GM19025 (cell line): ENCODE data around the gene ISCA2.
"Not testable (repeated sequence)": the region's sequence is repeated elsewhere in the genome, so short reads cannot be mapped to it uniquely, and the experiment has no call there.

Experiments
- ATAC-seq: cut with Tn5 transposase; IDR thresholded peaks from one replicate; pipeline ENCODE4 v1.9.1; 2021; ENCODE audit warnings: mild to moderate bottlenecking, low read depth, moderate library complexity; ENCODE audit not compliant: unreplicated experiment

Gene ISCA2, protein sequence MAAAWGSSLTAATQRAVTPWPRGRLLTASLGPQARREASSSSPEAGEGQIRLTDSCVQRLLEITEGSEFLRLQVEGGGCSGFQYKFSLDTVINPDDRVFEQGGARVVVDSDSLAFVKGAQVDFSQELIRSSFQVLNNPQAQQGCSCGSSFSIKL

GRCh38 chr14:74493343-74494261 lies at the start of gene ISCA2:
TSS of gene ISCA2 (plus strand) at chr14:74493765. CDS start at chr14:74493775, 10 bp downstream.
- peak; percentile 87 for ATAC-seq

- ATAC-seq, result no peak
These were observed 48.7 kb upstream of the ISCA2 start for GRCh38 chr14:74444866-74445265.

- ATAC-seq, result not testable (repeated sequence)
These were observed 39.2 kb upstream of the ISCA2 start for GRCh38 chr14:74454397-74454796.

DNA sequence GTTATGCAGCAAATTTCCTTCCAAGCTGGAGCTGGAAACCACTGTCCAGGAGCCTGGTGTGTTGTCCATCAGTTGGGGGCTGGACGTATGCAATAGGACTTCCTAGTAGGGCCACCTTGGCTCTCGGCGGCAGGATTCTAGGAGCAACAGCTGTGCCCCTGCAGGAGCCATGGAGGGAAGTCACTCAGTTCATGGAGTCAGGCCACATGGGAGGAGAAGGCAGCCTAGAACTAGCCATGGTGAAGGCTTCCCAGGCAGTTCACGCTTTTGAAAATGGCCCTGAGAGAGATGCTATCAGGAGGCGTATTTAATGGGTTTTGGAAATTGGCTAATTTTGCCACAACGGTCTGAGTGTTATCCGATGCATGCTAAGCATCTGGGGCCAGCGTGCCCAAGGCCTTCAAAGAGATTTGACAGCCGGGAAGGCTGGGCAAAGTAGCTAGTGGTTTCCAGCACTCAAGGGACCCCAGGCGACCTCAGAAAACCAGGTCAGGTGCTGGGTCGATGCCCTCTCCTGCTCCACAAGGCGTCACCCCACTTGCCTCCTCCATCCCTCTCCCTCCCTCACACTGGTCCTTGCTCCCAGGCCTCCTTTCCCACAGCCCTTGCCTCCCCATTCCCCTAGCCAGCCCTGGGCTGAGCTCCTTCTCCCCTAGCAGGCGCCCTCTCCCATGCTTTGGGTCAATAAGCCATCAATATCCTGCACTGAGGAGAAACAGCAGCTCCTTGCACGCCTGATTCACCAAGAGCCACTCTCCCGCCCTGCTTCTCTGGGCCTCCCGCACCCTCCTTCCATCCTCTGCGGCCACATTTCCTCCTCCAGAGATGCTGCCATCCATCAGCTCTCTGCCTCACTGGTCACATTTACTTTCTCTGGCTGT lies 36.6 kb upstream of the ISCA2 start:
- ATAC-seq, result no peak

GRCh38 chr14:74457565-74457895 lies 36.0 kb upstream of the ISCA2 start:
- ATAC-seq, result no peak

DNA sequence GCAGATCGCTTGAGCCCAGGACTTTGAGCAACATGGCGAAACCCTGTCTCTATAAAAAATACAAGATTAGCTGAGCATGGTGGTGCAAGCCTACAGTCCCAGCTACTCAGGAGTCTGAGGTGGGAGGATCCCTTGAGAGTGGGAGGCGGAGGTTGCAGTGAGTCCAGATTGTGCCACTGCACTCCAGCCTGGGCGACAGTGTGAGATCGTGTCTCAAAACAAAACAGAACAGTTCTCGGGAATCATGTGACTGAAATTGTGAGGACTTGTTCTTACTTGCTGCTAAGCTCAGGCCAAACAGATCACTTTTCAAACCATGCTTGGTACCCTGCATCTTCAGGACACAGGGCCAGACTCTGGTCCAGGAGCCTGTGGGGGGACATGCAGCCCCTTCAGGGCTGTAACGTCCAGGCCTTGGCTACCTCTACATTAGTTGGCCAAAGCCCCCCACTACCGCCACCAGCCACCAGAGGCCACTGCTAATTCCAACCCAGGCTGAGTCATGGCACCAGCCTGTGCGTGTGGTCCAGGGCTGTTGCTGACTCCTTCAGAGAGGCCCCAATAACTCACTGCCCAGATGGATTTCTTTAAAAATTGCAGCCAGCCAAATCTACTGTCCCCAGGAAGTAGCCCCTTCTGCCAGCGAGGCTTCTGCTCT lies 34.1 kb upstream of the ISCA2 start:
- no peak for ATAC-seq

DNA sequence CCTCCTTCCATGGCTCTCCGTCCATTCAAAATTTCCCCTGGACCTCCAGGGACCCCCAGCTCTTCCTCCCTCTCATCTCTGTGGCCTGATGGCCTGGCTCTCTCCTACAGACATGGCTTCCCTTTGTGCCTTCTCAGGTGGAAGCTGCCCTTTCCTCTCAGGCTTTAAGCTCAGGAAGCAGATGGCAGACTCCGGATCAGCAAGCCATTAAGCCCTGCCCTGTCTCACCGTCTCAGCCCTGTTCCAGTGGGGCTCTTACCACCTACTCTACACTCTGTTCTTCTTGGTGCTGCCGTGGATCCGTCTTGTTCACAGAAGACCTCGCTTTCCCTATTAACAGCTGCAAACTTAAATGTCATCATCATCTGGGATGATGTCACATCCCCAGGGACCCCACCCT lies 33.6 kb upstream of the ISCA2 start:
- no peak for ATAC-seq

DNA sequence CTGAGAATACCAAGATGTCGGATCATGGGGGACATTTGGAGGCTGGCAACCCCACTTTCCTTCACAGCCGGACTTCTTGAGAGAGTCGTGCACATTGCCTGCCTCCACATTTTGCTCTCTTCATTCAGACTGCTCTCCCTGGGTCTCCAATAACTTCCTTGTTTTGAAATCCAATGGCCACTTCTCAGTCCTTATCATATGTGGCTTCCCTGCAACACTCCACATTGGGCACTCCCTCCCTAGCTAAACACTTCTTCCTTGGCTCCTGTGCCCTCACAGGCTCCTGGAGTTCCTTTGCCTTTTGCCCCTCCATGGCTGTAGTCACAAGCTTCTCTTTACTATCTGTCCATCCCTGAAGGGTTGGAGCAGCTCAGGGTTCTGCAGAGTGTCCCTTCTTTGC lies 30.6 kb upstream of the ISCA2 start:
- no peak for ATAC-seq

DNA sequence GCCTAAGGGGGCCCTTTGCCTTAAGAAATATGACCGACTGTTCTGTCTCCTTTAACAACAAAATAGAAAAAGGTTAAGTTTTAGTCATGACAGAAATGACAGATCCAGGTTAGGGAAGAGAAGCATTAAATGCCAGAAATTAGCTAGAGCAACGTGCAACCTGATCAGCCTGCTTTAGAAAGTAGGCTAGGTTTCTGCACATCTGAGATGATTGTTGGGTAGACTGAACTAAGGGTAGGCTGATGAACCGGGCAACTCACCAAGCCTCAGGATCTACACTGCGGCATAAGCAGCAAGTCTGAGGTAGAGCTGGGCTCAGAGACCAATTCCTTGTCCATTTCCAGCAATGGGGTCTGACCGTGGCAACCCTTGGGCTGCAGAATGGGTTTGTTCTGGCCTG lies 29.9 kb upstream of the ISCA2 start:
- ATAC-seq, result no peak

DNA sequence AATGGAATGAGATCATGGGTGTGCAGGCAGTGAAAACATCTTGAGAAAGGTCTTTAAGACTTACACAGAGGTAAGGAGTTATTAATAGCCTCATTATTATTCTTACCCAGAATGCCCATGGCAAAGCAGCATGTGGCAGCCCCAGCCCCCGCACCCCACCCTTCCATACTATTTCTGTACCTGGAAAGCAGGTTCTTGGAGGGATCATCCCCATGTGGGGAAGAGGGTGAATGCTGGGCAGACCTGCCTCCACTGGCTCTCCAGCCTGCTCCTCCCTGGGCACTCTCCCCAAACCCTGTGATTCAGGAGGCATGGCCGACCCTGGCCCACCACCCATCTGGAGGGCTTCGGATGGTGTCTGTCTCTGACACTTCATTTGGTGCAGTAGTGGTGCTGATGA lies 28.8 kb upstream of the ISCA2 start:
- ATAC-seq, result no peak

GRCh38 chr14:74465335-74465734 lies 28.2 kb upstream of the ISCA2 start:
- no peak for ATAC-seq

- ATAC-seq, result no peak
These were observed 25.1 kb upstream of the ISCA2 start for GRCh38 chr14:74468513-74468912.

DNA sequence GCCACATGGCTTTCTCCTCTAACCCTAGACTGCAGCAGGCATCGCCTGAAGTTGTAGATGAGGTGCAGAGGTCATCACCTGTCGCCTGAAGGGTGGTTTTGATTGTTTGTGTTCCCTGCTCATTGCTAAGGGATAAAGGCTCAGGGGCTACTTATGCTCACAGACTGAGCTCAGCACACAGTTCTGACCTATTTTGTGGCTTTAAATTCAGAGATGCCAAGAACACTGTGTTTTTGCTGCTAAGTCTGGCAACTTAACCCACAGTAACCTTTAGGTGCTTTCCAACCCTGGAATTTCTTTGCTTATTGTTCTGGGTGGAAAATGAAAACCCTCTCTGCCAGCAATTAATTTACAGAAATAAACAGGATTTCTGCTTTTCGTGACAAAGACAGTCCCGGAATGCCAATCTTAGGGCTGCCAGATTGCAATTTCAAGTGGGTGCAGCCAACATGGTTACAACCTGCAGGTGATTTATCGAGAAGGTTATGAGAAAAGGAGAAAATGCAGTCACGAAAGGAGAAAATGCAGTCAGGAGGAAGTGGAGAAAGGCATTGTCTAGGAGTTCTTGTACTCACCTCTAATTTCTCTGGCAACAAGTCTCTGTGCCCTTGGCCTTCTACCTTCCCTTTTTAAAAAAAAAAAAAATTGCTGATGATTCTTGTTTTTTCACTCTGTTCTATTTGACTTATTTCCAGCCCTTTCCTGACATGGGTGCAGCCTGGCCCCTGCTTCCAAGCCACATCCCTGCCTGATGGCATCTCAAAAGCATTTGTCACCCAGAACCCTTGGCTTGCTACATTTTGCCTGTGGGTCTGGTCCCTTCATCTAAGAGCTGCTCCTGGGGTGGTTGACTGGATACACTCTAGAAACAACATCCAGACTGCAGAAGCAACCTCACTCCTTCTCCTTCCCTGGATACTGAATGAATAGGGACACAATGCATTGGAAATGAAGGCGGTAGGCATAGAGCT lies 23.7 kb upstream of the ISCA2 start:
- no peak for ATAC-seq

DNA sequence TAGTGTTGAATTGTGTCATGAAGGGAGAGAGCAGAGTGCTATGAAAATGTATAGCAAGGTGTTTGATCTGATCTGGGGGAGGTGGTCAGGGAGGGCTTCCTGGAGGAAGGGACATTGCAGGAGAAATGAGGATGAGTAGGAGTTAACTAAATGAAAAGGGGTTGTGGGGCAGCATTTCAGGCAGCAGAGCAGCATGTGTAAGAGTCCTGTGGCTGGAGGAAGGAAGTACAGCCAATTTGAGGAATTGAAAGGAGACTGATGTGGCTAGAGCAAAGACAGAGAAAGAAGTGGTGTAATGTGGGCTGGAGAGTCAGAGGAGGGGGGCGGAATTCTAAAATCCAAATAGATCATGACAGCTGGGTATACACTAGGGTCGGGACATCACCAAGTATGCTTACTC lies 21.0 kb upstream of the ISCA2 start:
- ATAC-seq, result no peak

GRCh38 chr14:74474376-74474775 lies 19.2 kb upstream of the ISCA2 start:
- ATAC-seq, result no peak

GRCh38 chr14:74475678-74476077 lies 17.9 kb upstream of the ISCA2 start:
- no peak for ATAC-seq

DNA sequence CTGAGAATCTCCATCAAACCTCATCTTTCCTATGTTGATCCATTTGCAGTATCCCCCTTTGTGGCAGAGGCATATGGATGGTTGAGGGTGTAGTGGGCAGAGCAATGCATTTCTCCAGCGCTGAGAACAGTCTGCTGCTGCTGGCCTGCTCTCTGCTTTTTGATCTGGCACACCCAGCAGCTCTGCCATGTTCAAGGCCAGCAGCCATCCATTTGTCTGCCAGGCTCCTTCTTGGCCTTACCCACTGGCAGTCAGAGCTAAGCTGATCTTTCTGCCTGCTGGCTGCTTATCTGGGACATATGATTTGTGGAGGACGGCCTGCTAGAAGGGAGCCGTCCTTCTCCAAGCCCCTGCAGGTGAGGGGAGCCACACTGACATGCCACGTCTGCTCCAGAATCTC lies 17.5 kb upstream of the ISCA2 start:
- no peak for ATAC-seq

GRCh38 chr14:74476607-74477006 lies 17.0 kb upstream of the ISCA2 start:
- no peak for ATAC-seq

- no peak for ATAC-seq
These were observed 14.4 kb upstream of the ISCA2 start for GRCh38 chr14:74478996-74479635.
